GM12892 (cell line): ENCODE results near the gene MORC1. TPM values are rescaled to one million over a fixed set of nuclear protein-coding genes. Genes with fewer than 3 reads are reported as not detected.
"Not testable (repeated sequence)": the region's sequence is repeated elsewhere in the genome, so short reads cannot be mapped to it uniquely, and the experiment has no call there.

Source experiments
- DNase-seq: peaks from one replicate; pipeline ENCODE4 v3.0.0; 2011; ENCODE audit not compliant: insufficient read length
- FAIRE-seq: peaks from 2 replicates; lab custom pipeline; 2011; peaks lifted over from hg19 to GRCh38; lab: Jason Lieb, UNC
- POLR2A ChIP-seq: IDR thresholded peaks from 2 replicates; pipeline ENCODE4 v1.6.1; 2011; ENCODE audit warnings: low read depth, low read length, control low read depth
- POLR2AphosphoS5 ChIP-seq: IDR thresholded peaks from 2 replicates; pipeline ENCODE4 v1.6.1; 2011; ENCODE audit warnings: low read depth, low read length, control low read depth
- TAF1 ChIP-seq: IDR thresholded peaks from 2 replicates; pipeline ENCODE4 v1.6.1; 2011; ENCODE audit warnings: low read depth, mild to moderate bottlenecking, control low read depth, low read length, borderline replicate concordance
- polyA plus RNA-seq: library from polyadenylated mRNA; unstranded; fragments of >200 nt; gene quantifications from one replicate; pipeline ENCODE4 v1.2.1, GENCODE V29; 2012; ENCODE audit warnings: missing spikeins, inconsistent platforms; ENCODE audit not compliant: missing spikeins

Gene MORC1
- not detected for polyA plus RNA-seq

- TF ChIP-seq POLR2AphosphoS5 (no peak), POLR2A (no peak), TAF1 (no peak)
- DNase-seq (no peak), FAIRE-seq (no peak)
Measured at GRCh38 chr3:109117939-109118338, at the start of gene MORC1. Gene MORC1 (minus strand): TSS chr3:109118134. CDS start chr3:109118059, 75 bp downstream.

GRCh38 chr3:109165905-109166304 lies 48.0 kb upstream of the MORC1 start:
- no peak for FAIRE-seq
- DNase-seq = no peak
- TF ChIP-seq TAF1 = no peak
- no peak for TF ChIP-seq POLR2AphosphoS5
- TF ChIP-seq POLR2A = no peak

GRCh38 chr3:109161487-109162123 lies 43.7 kb upstream of the MORC1 start:
- TF ChIP-seq POLR2AphosphoS5 = no peak
- TF ChIP-seq POLR2A = no peak
- TF ChIP-seq TAF1 = no peak
- FAIRE-seq (no peak), DNase-seq (no peak)

- TF ChIP-seq POLR2A = no peak
- no peak for TF ChIP-seq TAF1
- TF ChIP-seq POLR2AphosphoS5 = no peak
- no peak for FAIRE-seq
- no peak for DNase-seq
Measured at GRCh38 chr3:109155828-109156227, 37.9 kb upstream of the MORC1 start.

- DNase-seq = no peak
- TF ChIP-seq TAF1 (no peak), POLR2A (no peak), POLR2AphosphoS5 (no peak)
- no peak for FAIRE-seq
Measured at GRCh38 chr3:109154979-109155378, 37.0 kb upstream of the MORC1 start.

GRCh38 chr3:109152320-109152719 lies 34.4 kb upstream of the MORC1 start:
- FAIRE-seq (no peak), DNase-seq (no peak)
- TF ChIP-seq POLR2A (no peak), TAF1 (no peak), POLR2AphosphoS5 (no peak)

- no peak for DNase-seq
- no peak for FAIRE-seq
- no peak for TF ChIP-seq POLR2A
- TF ChIP-seq TAF1 = no peak
- no peak for TF ChIP-seq POLR2AphosphoS5
Measured at GRCh38 chr3:109149078-109149477, 31.1 kb upstream of the MORC1 start.

GRCh38 chr3:109143646-109144045 lies 25.7 kb upstream of the MORC1 start:
- TF ChIP-seq TAF1 = no peak
- TF ChIP-seq POLR2AphosphoS5 = no peak
- TF ChIP-seq POLR2A = no peak
- DNase-seq = no peak
- no peak for FAIRE-seq

GRCh38 chr3:109140318-109140717 lies 22.4 kb upstream of the MORC1 start:
- DNase-seq = no peak
- TF ChIP-seq POLR2AphosphoS5 = no peak
- no peak for TF ChIP-seq POLR2A
- TF ChIP-seq TAF1 = no peak
- FAIRE-seq = no peak

GRCh38 chr3:109137761-109138160 lies 19.8 kb upstream of the MORC1 start:
- DNase-seq = no peak
- no peak for FAIRE-seq
- TF ChIP-seq TAF1 (no peak), POLR2A (no peak), POLR2AphosphoS5 (no peak)

GRCh38 chr3:109136523-109136922 lies 18.6 kb upstream of the MORC1 start, which contains the start of gene C3orf85:
Gene C3orf85 (plus strand): TSS chr3:109136719. CDS start chr3:109136848, 129 bp downstream.
- DNase-seq = no peak

GRCh38 chr3:109133474-109133816 lies 15.5 kb upstream of the MORC1 start:
- not testable (repeated sequence) for FAIRE-seq

More at GRCh38 chr3:109136523-109136922, 18.6 kb upstream of the MORC1 start, which contains the start of gene C3orf85:
- FAIRE-seq = no peak
- TF ChIP-seq TAF1 (no peak), POLR2A (no peak), POLR2AphosphoS5 (no peak)

GRCh38 chr3:109132801-109133473 lies 15.0 kb upstream of the MORC1 start:
- no peak for FAIRE-seq

More at GRCh38 chr3:109133474-109133816, 15.5 kb upstream of the MORC1 start:
- DNase-seq = not testable (repeated sequence)

GRCh38 chr3:109131276-109131675 lies 13.3 kb upstream of the MORC1 start:
- TF ChIP-seq POLR2A = no peak
- no peak for TF ChIP-seq TAF1
- TF ChIP-seq POLR2AphosphoS5 = no peak
- FAIRE-seq = no peak
- no peak for DNase-seq

More at GRCh38 chr3:109132801-109133473, 15.0 kb upstream of the MORC1 start:
- DNase-seq = no peak
- TF ChIP-seq POLR2AphosphoS5 (no peak), POLR2A (no peak), TAF1 (no peak)
